ENCODE results near the gene NLRP7. TPM values are rescaled to one million over a fixed set of nuclear protein-coding genes. Genes with fewer than 3 reads are reported as not detected.
"Not testable (repeated sequence)": the region's sequence is repeated elsewhere in the genome, so short reads cannot be mapped to it uniquely, and the experiment has no call there.

Gene NLRP7
- total and polyA plus RNA-seq, 4 donors = 0.06 TPM; not detected in 3

DNA sequence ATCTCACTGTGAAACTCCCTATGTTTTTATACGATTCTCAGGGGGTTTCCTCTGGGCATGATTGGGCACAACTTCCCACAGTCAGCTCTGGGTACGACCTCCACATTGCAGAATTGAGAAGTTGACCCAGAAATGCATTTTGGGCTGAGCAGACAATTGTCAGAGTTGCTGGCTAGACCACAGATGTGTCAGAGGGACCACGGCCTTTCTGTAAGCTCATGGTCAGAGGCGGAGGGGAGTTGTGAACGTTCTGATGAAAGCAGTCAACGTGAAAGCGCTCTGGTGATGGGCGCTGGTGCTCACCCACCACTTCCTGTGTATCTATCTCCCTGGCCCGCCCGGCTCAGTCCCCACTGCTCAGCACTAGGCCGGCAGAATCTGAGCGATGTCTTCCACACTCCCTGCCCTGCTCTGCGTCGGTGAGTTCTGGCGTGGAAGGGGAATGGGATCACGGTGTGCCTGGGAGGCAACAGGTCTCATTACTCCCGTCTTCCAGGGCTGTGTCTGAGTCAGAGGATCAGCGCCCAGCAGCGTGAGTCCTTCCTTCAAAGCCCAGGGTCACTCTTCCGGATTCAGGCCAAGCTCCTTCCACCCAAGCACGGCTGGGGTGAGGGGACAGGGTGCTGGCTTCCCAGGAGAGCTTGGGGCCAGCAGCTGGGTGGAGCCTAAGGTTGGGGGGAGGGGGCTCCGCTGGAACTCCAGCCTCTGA lies 41.4 kb downstream of the NLRP7 start, which contains the start of gene NCR1:
Gene NCR1 (plus strand): TSS at position 346 of the 709 bp plus-strand sequence. CDS start 40 bp downstream, at position 386.
- Histone ChIP-seq H3K27ac (ENCODE audit: low read depth in 1 of 2, low read length in 1 of 2) (no peak within 1 kb of the TSS), H3K27me3 (ENCODE audit: control insufficient read depth in 3 of 3, insufficient read depth in 3 of 3, low read length in 2 of 3) (no peaks in the 10 kb centered on the region), H3K4me1 (ENCODE audit: control insufficient read depth in 5 of 5, insufficient read depth in 5 of 5, low read length in 5 of 5) (no peaks in the 10 kb centered on the region), H3K36me3 (ENCODE audit: control insufficient read depth in 4 of 4, insufficient read depth in 4 of 4, low read length in 4 of 4) (no peaks in the 10 kb centered on the region), H3K9me3 (ENCODE audit: control insufficient read depth in 4 of 4, insufficient read depth in 3 of 4, low read length in 3 of 4) (peaks cover 0 to 4% (median 0%) of the 10 kb centered on the region in 4 donors), H3K4me3 (no peak within 1 kb of the TSS), H3K9ac (ENCODE audit: insufficient read depth in 1 of 2, low read length in 2 of 2) (no peak within 1 kb of the TSS)
- 44 to 56% methylated on average over 22 of the region's 22 CpGs for WGBS, 2 donors
- ATAC-seq (ENCODE audit: insufficient read depth, low FRiP score) (no peak), DNase-seq (no peak)
- TF ChIP-seq, protein P1, sequence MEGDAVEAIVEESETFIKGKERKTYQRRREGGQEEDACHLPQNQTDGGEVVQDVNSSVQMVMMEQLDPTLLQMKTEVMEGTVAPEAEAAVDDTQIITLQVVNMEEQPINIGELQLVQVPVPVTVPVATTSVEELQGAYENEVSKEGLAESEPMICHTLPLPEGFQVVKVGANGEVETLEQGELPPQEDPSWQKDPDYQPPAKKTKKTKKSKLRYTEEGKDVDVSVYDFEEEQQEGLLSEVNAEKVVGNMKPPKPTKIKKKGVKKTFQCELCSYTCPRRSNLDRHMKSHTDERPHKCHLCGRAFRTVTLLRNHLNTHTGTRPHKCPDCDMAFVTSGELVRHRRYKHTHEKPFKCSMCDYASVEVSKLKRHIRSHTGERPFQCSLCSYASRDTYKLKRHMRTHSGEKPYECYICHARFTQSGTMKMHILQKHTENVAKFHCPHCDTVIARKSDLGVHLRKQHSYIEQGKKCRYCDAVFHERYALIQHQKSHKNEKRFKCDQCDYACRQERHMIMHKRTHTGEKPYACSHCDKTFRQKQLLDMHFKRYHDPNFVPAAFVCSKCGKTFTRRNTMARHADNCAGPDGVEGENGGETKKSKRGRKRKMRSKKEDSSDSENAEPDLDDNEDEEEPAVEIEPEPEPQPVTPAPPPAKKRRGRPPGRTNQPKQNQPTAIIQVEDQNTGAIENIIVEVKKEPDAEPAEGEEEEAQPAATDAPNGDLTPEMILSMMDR (IDR thresholded peaks at IDR 0.05; ENCODE audit: control extremely low read depth, extremely low read depth) = no peak

DNA sequence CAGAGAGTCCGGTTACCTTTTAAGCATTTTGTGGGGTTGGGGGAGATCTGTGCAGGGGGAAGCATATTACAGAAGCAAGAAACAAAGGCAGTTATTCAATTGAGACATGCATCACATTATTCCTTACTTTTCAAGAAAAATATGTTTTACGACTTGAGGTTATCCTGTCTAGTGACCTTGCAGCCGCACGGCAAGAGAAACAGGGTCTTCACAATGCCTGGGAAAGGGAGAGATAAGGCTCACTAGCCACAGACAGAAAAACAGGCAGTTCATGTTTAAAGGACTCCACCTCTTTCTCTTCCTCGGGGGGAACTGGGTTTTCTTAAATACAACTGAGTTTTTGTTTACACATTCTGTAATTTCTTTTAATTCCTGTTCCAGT lies 41.9 kb downstream of the NLRP7 start:
- Histone ChIP-seq H3K27ac (ENCODE audit: low read depth in 1 of 2, low read length in 1 of 2) (no peak overlapping the region), H3K9me3 (ENCODE audit: control insufficient read depth in 4 of 4, insufficient read depth in 3 of 4, low read length in 3 of 4) (peaks cover 0 to 4% (median 0%) of the 10 kb centered on the region in 4 donors), H3K4me1 (ENCODE audit: control insufficient read depth in 5 of 5, insufficient read depth in 5 of 5, low read length in 5 of 5) (no peaks in the 10 kb centered on the region), H3K4me3 (no peak overlapping the region), H3K27me3 (ENCODE audit: control insufficient read depth in 3 of 3, insufficient read depth in 3 of 3, low read length in 2 of 3) (no peaks in the 10 kb centered on the region), H3K9ac (ENCODE audit: insufficient read depth in 1 of 2, low read length in 2 of 2) (no peak overlapping the region), H3K36me3 (ENCODE audit: control insufficient read depth in 4 of 4, insufficient read depth in 4 of 4, low read length in 4 of 4) (no peaks in the 10 kb centered on the region)
- 18 to 30% methylated on average over 5 of the region's 5 CpGs for WGBS, 2 donors
- TF ChIP-seq, protein P1 (IDR thresholded peaks at IDR 0.05; ENCODE audit: control extremely low read depth, extremely low read depth) = no peak
- DNase-seq (no peak), ATAC-seq (ENCODE audit: insufficient read depth, low FRiP score) (no peak)

DNA sequence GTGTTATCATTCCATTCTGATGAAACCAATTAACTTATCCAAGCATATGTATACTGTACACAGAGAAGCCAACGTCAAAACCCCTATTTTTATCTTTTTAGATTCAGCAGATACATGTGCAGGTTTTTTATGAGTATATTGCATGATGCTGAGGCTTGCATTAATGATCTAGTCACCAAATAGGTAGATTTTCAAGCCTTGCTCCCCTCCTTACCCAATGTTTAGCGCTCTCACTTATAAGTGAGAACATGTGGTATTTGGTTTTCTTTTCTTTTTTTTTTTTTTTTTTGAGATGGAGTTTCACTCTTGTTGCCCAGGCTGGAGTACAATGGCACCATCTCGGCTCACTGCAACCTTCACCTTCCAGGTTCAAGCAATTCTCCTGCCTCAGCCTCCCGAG lies 43.1 kb downstream of the NLRP7 start:
- H3K36me3 ChIP-seq (ENCODE audit: control insufficient read depth in 4 of 4, insufficient read depth in 4 of 4, low read length in 4 of 4); ATAC-seq (ENCODE audit: insufficient read depth, low FRiP score); H3K27me3 ChIP-seq (ENCODE audit: control insufficient read depth in 3 of 3, insufficient read depth in 3 of 3, low read length in 2 of 3); DNase-seq; H3K4me1 ChIP-seq (ENCODE audit: control insufficient read depth in 5 of 5, insufficient read depth in 5 of 5, low read length in 5 of 5); H3K9me3 ChIP-seq (ENCODE audit: control insufficient read depth in 4 of 4, insufficient read depth in 3 of 4, low read length in 3 of 4); H3K9ac ChIP-seq (ENCODE audit: insufficient read depth in 1 of 2, low read length in 2 of 2); H3K4me3 ChIP-seq; H3K27ac ChIP-seq (ENCODE audit: low read depth in 1 of 2, low read length in 1 of 2): not testable (repeated sequence)
- 82 to 87% methylated on average over 4 of the region's 4 CpGs for WGBS, 2 donors

DNA sequence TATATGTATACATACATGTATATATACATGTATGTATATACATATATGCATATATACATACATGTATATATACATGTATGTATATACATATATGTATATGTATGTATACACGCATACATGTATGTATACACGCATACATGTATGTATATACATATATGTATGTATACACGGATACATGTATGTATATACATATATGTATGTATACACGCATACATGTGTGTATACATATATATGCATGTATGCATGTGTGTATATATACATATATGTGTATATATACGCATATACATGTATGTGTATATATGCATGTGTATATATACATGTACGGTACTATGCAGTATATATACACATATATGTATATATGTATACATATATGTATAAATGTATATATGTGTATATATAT lies 44.0 kb downstream of the NLRP7 start:
- Histone ChIP-seq H3K36me3 (ENCODE audit: control insufficient read depth in 4 of 4, insufficient read depth in 4 of 4, low read length in 4 of 4) (no peaks in the 10 kb centered on the region), H3K27ac (ENCODE audit: low read depth in 1 of 2, low read length in 1 of 2) (no peak overlapping the region), H3K4me3 (no peak overlapping the region), H3K4me1 (ENCODE audit: control insufficient read depth in 5 of 5, insufficient read depth in 5 of 5, low read length in 5 of 5) (no peaks in the 10 kb centered on the region), H3K27me3 (ENCODE audit: control insufficient read depth in 3 of 3, insufficient read depth in 3 of 3, low read length in 2 of 3) (no peaks in the 10 kb centered on the region), H3K9me3 (ENCODE audit: control insufficient read depth in 4 of 4, insufficient read depth in 3 of 4, low read length in 3 of 4) (peaks cover 0 to 4% (median 0%) of the 10 kb centered on the region in 4 donors), H3K9ac (ENCODE audit: insufficient read depth in 1 of 2, low read length in 2 of 2) (no peak overlapping the region)
- DNase-seq = no peak
- no peak for ATAC-seq (ENCODE audit: insufficient read depth, low FRiP score)
- 92 to 93% methylated on average over 6 of the region's 6 CpGs for WGBS, 2 donors
- TF ChIP-seq, protein P1 (IDR thresholded peaks at IDR 0.05; ENCODE audit: control extremely low read depth, extremely low read depth) = no peak

All from lung (tissue), 12 donors.